OCI-LY1 (cell line): ENCODE measurements around the gene GLTPD2.

ENCODE experiments used
- H2AFZ ChIP-seq: fragments of 200-600 bp; sonication (generic), shearing (Covaris generic); 2 replicates; pipeline ENCODE4 v1.6.0; 2014; ENCODE audit warnings: antibody characterized with exemption, mild to moderate bottlenecking, low read length
- H3F3A ChIP-seq: fragments of 200-600 bp; sonication (generic), shearing (Covaris generic); 2 replicates; pipeline ENCODE4 v1.6.0; 2014; ENCODE audit warnings: mild to moderate bottlenecking, antibody characterized with exemption, low read length, moderate library complexity; ENCODE audit not compliant: insufficient read depth
- H3K27ac ChIP-seq: fragments of 200-600 bp; sonication (generic); 2 replicates; pipeline ENCODE4 v1.5.1; 2014; ENCODE audit warnings: low read length, mixed run types, mild to moderate bottlenecking, low read depth; ENCODE audit not compliant: poor library complexity, severe bottlenecking
- H3K27me3 ChIP-seq: fragments of 200-600 bp; sonication (generic); 2 replicates; pipeline ENCODE4 v1.6.0; 2014; ENCODE audit warnings: antibody characterized with exemption, mild to moderate bottlenecking, low read length, moderate library complexity; ENCODE audit not compliant: insufficient read depth
- H3K36me3 ChIP-seq: fragments of 200-600 bp; sonication (generic); 2 replicates; pipeline ENCODE4 v1.6.1; 2014; ENCODE audit warnings: mild to moderate bottlenecking, antibody characterized with exemption, low read length, moderate library complexity, mixed read lengths; ENCODE audit not compliant: insufficient read depth
- H3K4me1 ChIP-seq: fragments of 200-600 bp; sonication (generic); 2 replicates; pipeline ENCODE4 v1.5.1; 2014; ENCODE audit warnings: mild to moderate bottlenecking, low read length, moderate library complexity; ENCODE audit not compliant: insufficient read depth, severe bottlenecking
- H3K4me2 ChIP-seq: fragments of 200-600 bp; sonication (generic), shearing (Covaris generic); 2 replicates; pipeline ENCODE4 v1.6.1; 2014; ENCODE audit warnings: low read length
- H3K4me3 ChIP-seq: fragments of 200-600 bp; sonication (generic); 2 replicates; pipeline ENCODE4 v1.5.1; 2014; ENCODE audit warnings: low read length, low read depth, mild to moderate bottlenecking, mixed read lengths; ENCODE audit not compliant: poor library complexity, severe bottlenecking
- H3K79me2 ChIP-seq: fragments of 200-600 bp; shearing (Covaris generic); 2 replicates; pipeline ENCODE4 v1.6.1; 2016; ENCODE audit warnings: mixed run types, low read length, mixed read lengths; ENCODE audit not compliant: insufficient read depth
- H3K9ac ChIP-seq: fragments of 200-600 bp; sonication (generic), shearing (Covaris generic); 2 replicates; pipeline ENCODE4 v1.6.1; 2014; ENCODE audit warnings: mild to moderate bottlenecking, low read length, mixed read lengths
- H3K9me2 ChIP-seq: fragments of 200-600 bp; sonication (generic), shearing (Covaris generic); 2 replicates; pipeline ENCODE4 v1.6.1; 2014; ENCODE audit warnings: low read depth, mild to moderate bottlenecking, low read length, mixed read lengths
- H3K9me3 ChIP-seq: fragments of 200-600 bp; shearing (Covaris generic); 2 replicates; pipeline ENCODE4 v1.6.1; 2014; ENCODE audit warnings: low read length, mixed read lengths
- H4K20me1 ChIP-seq: fragments of 200-600 bp; sonication (generic), shearing (Covaris generic); 2 replicates; pipeline ENCODE4 v1.6.0; 2016; ENCODE audit warnings: mild to moderate bottlenecking, low read length; ENCODE audit not compliant: insufficient read depth
- EZH2 ChIP-seq: fragments of 200-600 bp; sonication (generic), shearing (Covaris generic); IDR thresholded peaks from 2 replicates; pipeline ENCODE4 v1.8.0; 2017; ENCODE audit warnings: borderline replicate concordance, mixed run types, mild to moderate bottlenecking, antibody characterized with exemption, low read length, moderate library complexity, mixed read lengths
- TF ChIP-seq, protein P1 (sequence below): fragments of 200-600 bp; sonication (generic), shearing (Covaris generic); IDR thresholded peaks from 2 replicates; pipeline ENCODE4 v1.5.1; 2017; ENCODE audit warnings: mild to moderate bottlenecking, antibody characterized with exemption, low read length, moderate library complexity, mixed read lengths

The GLTPD2 gene

GRCh38 chr17:4816826-4817225 lies 28.1 kb downstream of the GLTPD2 start:
- no peak overlapping the region for H2AFZ ChIP-seq
- no peaks in the 10 kb centered on the region; the same call in 1 of the 2 replicates for H3K36me3 ChIP-seq
- no peaks in the 10 kb centered on the region for H3K79me2 ChIP-seq
- no peaks in the 10 kb centered on the region for H4K20me1 ChIP-seq
- H3K4me3 ChIP-seq = no peak overlapping the region
- H3K9me3 ChIP-seq = no peaks in the 10 kb centered on the region
- TF ChIP-seq EZH2 = no peak
- TF ChIP-seq, protein P1, sequence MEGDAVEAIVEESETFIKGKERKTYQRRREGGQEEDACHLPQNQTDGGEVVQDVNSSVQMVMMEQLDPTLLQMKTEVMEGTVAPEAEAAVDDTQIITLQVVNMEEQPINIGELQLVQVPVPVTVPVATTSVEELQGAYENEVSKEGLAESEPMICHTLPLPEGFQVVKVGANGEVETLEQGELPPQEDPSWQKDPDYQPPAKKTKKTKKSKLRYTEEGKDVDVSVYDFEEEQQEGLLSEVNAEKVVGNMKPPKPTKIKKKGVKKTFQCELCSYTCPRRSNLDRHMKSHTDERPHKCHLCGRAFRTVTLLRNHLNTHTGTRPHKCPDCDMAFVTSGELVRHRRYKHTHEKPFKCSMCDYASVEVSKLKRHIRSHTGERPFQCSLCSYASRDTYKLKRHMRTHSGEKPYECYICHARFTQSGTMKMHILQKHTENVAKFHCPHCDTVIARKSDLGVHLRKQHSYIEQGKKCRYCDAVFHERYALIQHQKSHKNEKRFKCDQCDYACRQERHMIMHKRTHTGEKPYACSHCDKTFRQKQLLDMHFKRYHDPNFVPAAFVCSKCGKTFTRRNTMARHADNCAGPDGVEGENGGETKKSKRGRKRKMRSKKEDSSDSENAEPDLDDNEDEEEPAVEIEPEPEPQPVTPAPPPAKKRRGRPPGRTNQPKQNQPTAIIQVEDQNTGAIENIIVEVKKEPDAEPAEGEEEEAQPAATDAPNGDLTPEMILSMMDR = no peak
- no peaks in the 10 kb centered on the region for H3K9me2 ChIP-seq
- H3K4me2 ChIP-seq = no peak overlapping the region
- H3F3A ChIP-seq = no peaks in the 10 kb centered on the region
- H3K27me3 ChIP-seq = no peaks in the 10 kb centered on the region
- no peak overlapping the region for H3K27ac ChIP-seq
- no peak overlapping the region for H3K9ac ChIP-seq
- H3K4me1 ChIP-seq = no peaks in the 10 kb centered on the region

DNA sequence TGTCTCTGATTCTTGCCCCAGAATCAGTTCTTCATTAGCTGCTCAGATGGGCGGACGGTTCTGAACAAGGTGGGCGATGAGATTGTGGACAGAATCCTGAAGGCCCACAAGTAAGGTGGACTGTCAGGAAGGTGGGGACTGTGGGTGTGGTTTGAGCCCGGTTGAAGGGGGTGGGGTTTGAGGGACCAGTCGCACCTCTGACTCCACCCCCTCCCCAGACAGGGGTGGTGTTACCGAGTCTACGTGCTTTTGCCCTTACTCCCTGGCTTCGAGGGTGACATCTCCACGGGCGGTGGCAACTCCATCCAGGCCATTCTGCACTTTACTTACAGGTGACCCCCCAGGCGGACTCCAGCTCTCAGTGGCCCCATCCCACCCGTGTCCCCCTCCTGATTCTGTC lies 29.5 kb downstream of the GLTPD2 start:
- Histone ChIP-seq H3K27ac (no peak overlapping the region), H3K4me1 (no peaks in the 10 kb centered on the region), H4K20me1 (no peaks in the 10 kb centered on the region), H2AFZ (no peak overlapping the region), H3K79me2 (no peaks in the 10 kb centered on the region), H3F3A (no peaks in the 10 kb centered on the region), H3K9ac (no peak overlapping the region), H3K9me3 (no peaks in the 10 kb centered on the region), H3K9me2 (no peaks in the 10 kb centered on the region), H3K4me2 (no peak overlapping the region), H3K36me3 (no peaks in the 10 kb centered on the region; the same call in 1 of the 2 replicates), H3K27me3 (no peaks in the 10 kb centered on the region), H3K4me3 (no peak overlapping the region)
- TF ChIP-seq EZH2 = no peak
- TF ChIP-seq, protein P1 = no peak

- H4K20me1 ChIP-seq = no peaks in the 10 kb centered on the region
- no peaks in the 10 kb centered on the region for H3K79me2 ChIP-seq
- H3K9me3 ChIP-seq = no peaks in the 10 kb centered on the region
- no peaks in the 10 kb centered on the region for H3K27me3 ChIP-seq
- no peaks in the 10 kb centered on the region for H3F3A ChIP-seq
- no peaks in the 10 kb centered on the region for H3K9me2 ChIP-seq
- H3K9ac ChIP-seq = no peak overlapping the region
- H3K36me3 ChIP-seq = no peaks in the 10 kb centered on the region
- no peaks in the 10 kb centered on the region for H3K4me1 ChIP-seq
- no peak overlapping the region for H3K4me3 ChIP-seq
- H2AFZ ChIP-seq = no peak overlapping the region
- no peak overlapping the region for H3K4me2 ChIP-seq
- TF ChIP-seq, protein P1 = no peak
- no peak for TF ChIP-seq EZH2
- H3K27ac ChIP-seq = no peak overlapping the region
Measured at GRCh38 chr17:4822835-4823234, 34.1 kb downstream of the GLTPD2 start.
